ENCODE measurements around the gene ANKS1A.

The ANKS1A gene

GRCh38 chr6:35021004-35021403, 131.9 kb downstream of the ANKS1A start:
- H3K9me3 ChIP-seq (ENCODE audit: control insufficient read depth, low read length) = no peaks in the 10 kb centered on the region
- no peak overlapping the region for H3K4me3 ChIP-seq (ENCODE audit: extremely low read depth, insufficient read depth, low read length, poor library complexity, severe bottlenecking)
- 50% methylated on average over 2 of the region's 3 CpGs; no CpG with 5 or more reads in 1 of the 2 experiments for WGBS, 2 experiments (ENCODE audit: insufficient coverage in 2 of 2)
- peaks cover 60% of the 10 kb centered on the region for H3K4me1 ChIP-seq (ENCODE audit: control insufficient read depth, insufficient read depth, low read length, poor library complexity, severe bottlenecking)
- H3K27ac ChIP-seq (ENCODE audit: low read depth, low read length, severe bottlenecking) = no peak overlapping the region
- peaks cover 27% of the 10 kb centered on the region for H3K36me3 ChIP-seq (ENCODE audit: control insufficient read depth, insufficient read depth, low read length)

DNA sequence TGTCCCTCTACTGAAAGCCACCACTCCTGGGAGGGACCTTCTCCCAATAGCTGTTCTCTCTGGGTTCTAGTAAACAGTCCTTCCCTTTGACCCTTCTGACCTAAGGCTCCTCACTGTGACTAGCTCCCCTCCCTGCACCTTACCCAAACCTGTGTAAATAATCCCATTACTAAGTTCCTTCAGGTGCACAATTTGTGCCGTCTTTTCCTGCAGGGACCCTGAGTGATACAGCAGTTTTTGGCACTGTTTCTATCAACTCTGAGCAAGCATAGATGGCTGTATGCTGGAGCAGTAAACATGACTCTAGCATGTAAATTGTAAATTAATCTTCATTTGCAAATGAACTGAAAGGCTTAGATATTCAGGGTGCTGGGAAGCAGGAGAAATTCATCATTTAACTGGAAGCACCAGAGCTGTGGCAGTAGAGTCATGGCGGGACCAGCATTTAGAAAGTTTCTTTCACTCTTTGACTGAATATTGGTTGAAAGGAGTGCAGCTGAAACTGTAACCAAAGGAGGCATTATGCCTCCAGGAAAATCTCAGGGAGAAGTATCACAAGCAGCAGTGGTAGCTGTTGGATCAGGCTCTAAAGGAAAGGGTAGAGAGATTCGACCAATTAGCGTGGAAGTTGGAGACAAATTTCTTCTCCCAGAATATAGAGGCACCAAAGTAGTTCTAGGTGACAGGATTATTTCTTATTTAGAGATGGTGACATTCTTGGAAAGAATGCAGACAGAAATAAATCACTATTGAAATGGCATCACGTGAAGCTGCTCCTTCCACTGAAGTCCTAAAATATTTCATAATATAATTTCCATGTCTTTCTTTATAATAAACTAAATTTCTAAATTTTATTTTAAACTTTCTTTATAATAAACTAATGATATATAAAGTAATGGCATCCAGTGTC, 134.3 kb downstream of the ANKS1A start:
- H3K4me1 ChIP-seq (ENCODE audit: control insufficient read depth, insufficient read depth, low read length, poor library complexity, severe bottlenecking) = peaks cover 36% of the 10 kb centered on the region
- H3K9me3 ChIP-seq (ENCODE audit: control insufficient read depth, low read length) = no peaks in the 10 kb centered on the region
- 82 to 100% methylated on average over 2 to 4 of the region's 5 CpGs for WGBS, 2 experiments (ENCODE audit: insufficient coverage in 2 of 2)
- H3K36me3 ChIP-seq (ENCODE audit: control insufficient read depth, insufficient read depth, low read length) = peaks cover 25% of the 10 kb centered on the region
- H3K27ac ChIP-seq (ENCODE audit: low read depth, low read length, severe bottlenecking) = no peak overlapping the region
- H3K4me3 ChIP-seq (ENCODE audit: extremely low read depth, insufficient read depth, low read length, poor library complexity, severe bottlenecking) = no peak overlapping the region

GRCh38 chr6:35024551-35025054, 135.5 kb downstream of the ANKS1A start:
- no peak overlapping the region for H3K4me3 ChIP-seq (ENCODE audit: extremely low read depth, insufficient read depth, low read length, poor library complexity, severe bottlenecking)
- WGBS, 2 experiments (ENCODE audit: insufficient coverage in 2 of 2) = 19 to 27% methylated on average over 2 of the region's 4 CpGs
- H3K9me3 ChIP-seq (ENCODE audit: control insufficient read depth, low read length) = no peaks in the 10 kb centered on the region
- H3K27ac ChIP-seq (ENCODE audit: low read depth, low read length, severe bottlenecking) = no peak overlapping the region
- H3K4me1 ChIP-seq (ENCODE audit: control insufficient read depth, insufficient read depth, low read length, poor library complexity, severe bottlenecking) = peaks cover 24% of the 10 kb centered on the region
- H3K36me3 ChIP-seq (ENCODE audit: control insufficient read depth, insufficient read depth, low read length) = peaks cover 23% of the 10 kb centered on the region

DNA sequence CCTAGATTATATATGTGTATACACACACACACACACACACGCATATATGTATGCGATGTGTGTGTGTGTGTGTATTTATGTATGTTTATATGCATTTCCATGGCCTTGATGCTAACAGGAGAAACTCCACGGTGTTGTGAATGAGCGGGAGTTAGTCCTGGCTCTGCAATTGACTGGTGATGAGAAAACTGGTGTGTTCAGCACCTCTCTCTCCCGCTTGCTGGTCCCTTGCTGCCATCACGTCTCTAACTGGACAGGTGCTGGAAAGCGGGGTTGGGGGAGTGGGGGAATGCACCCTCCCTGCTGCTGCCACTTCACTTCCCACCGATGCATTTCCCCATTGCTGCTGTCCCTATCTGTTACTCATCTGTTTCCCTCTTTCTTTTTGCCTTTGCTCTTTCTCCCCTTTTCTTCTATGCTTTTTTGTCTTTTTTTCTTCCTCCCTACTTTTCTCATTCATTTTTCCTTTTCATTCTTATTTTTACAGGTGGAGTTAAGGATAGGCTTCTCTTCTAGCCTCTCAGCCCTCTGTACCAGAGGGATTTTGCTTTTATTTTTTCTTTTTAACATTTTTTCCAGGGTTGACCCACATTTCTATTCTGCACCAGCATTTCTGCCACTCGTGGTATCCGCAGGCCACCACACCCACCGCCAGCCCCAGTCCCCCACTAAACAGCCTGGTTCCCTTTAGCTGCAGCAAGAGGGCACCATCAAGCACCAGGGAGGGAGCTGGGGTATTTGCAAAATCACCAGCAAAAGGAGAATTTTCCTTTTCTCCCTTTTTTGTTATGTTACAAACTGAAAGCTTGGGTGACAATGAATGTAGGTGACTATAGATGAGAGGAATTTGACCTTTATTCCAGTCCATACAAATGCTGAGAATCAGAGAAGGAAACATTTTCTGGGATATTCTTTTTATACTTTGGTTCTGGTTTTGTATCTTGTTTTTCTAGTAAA, 136.5 kb downstream of the ANKS1A start:
- WGBS, 2 experiments (ENCODE audit: insufficient coverage in 2 of 2) = 57 to 69% methylated on average over 5 to 7 of the region's 11 CpGs
- no peaks in the 10 kb centered on the region for H3K9me3 ChIP-seq (ENCODE audit: control insufficient read depth, low read length)
- no peak overlapping the region for H3K4me3 ChIP-seq (ENCODE audit: extremely low read depth, insufficient read depth, low read length, poor library complexity, severe bottlenecking)
- H3K4me1 ChIP-seq (ENCODE audit: control insufficient read depth, insufficient read depth, low read length, poor library complexity, severe bottlenecking) = peaks cover 21% of the 10 kb centered on the region
- H3K27ac ChIP-seq (ENCODE audit: low read depth, low read length, severe bottlenecking) = no peak overlapping the region
- peaks cover 18% of the 10 kb centered on the region for H3K36me3 ChIP-seq (ENCODE audit: control insufficient read depth, insufficient read depth, low read length)

GRCh38 chr6:35026434-35027222, 137.6 kb downstream of the ANKS1A start:
- H3K9me3 ChIP-seq (ENCODE audit: control insufficient read depth, low read length) = no peaks in the 10 kb centered on the region
- peaks cover 21% of the 10 kb centered on the region for H3K4me1 ChIP-seq (ENCODE audit: control insufficient read depth, insufficient read depth, low read length, poor library complexity, severe bottlenecking)
- H3K36me3 ChIP-seq (ENCODE audit: control insufficient read depth, insufficient read depth, low read length) = peaks cover 7% of the 10 kb centered on the region
- H3K4me3 ChIP-seq (ENCODE audit: extremely low read depth, insufficient read depth, low read length, poor library complexity, severe bottlenecking) = no peak overlapping the region
- H3K27ac ChIP-seq (ENCODE audit: low read depth, low read length, severe bottlenecking) = no peak overlapping the region
- WGBS, 2 experiments (ENCODE audit: insufficient coverage in 2 of 2) = 81% methylated on average over 3 of the region's 5 CpGs

- Histone ChIP-seq H3K36me3 (ENCODE audit: control insufficient read depth, insufficient read depth, low read length) (peaks cover 7% of the 10 kb centered on the region), H3K9me3 (ENCODE audit: control insufficient read depth, low read length) (no peaks in the 10 kb centered on the region), H3K27ac (ENCODE audit: low read depth, low read length, severe bottlenecking) (no peak overlapping the region), H3K4me1 (ENCODE audit: control insufficient read depth, insufficient read depth, low read length, poor library complexity, severe bottlenecking) (peaks cover 21% of the 10 kb centered on the region), H3K4me3 (ENCODE audit: extremely low read depth, insufficient read depth, low read length, poor library complexity, severe bottlenecking) (no peak overlapping the region)
- 94 to 100% methylated on average over 1 to 2 of the region's 2 CpGs for WGBS, 2 experiments (ENCODE audit: insufficient coverage in 2 of 2)
These were observed 138.8 kb downstream of the ANKS1A start for GRCh38 chr6:35027807-35028206.

DNA sequence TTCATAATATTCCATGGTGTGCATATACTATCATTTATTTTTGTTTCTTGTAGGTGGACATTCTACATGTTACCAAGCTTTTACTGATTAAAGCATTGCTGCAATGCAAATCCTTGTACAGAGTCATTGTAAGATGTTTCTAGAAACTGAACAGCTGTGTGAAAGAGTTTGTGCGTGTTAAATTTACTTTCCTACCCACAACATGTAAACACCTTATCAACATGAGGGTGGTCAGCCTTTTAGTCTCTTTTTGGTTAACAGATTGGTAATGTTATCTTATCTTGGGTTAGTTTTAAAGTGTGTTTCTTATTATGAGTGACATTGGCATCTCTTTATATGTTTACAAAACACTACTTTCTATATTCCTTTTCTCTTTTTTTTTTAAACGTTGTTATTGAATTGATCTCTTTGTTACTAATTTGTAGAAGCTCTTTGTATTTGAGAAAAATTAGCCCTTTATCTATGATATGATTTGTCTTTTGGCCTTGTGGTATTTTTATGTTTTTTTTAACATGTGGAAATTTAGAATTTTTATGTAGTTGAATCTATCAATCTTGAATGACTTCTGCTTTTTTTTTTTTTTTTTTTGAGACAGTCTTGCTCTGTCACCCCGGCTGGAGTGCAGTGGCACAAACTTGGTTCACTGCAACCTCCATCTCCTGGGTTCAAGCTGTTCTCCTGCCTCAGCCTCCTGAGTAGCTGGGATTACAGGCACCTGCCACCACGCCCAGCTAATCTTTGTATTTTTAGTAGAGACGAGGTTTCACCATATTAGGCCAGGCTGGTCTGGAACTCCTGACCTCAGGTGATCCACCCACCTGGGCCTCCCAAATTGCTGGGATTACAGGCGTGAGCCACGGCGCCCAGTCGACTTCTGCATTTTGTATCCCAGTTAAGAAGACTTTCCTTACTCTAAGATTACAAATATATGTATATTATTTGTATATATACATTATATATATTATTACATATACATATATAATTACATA, 140.0 kb downstream of the ANKS1A start:
- WGBS, 2 experiments (ENCODE audit: insufficient coverage in 2 of 2) = 95 to 100% methylated on average over 2 to 3 of the region's 9 CpGs
- Histone ChIP-seq H3K9me3 (ENCODE audit: control insufficient read depth, low read length) (no peaks in the 10 kb centered on the region), H3K4me1 (ENCODE audit: control insufficient read depth, insufficient read depth, low read length, poor library complexity, severe bottlenecking) (peaks cover 18% of the 10 kb centered on the region), H3K36me3 (ENCODE audit: control insufficient read depth, insufficient read depth, low read length) (peaks cover 11% of the 10 kb centered on the region), H3K27ac (ENCODE audit: low read depth, low read length, severe bottlenecking) (no peak overlapping the region), H3K4me3 (ENCODE audit: extremely low read depth, insufficient read depth, low read length, poor library complexity, severe bottlenecking) (no peak overlapping the region)

- Histone ChIP-seq H3K9me3 (ENCODE audit: control insufficient read depth, low read length) (no peaks in the 10 kb centered on the region), H3K36me3 (ENCODE audit: control insufficient read depth, insufficient read depth, low read length) (peaks cover 16% of the 10 kb centered on the region), H3K27ac (ENCODE audit: low read depth, low read length, severe bottlenecking) (no peak overlapping the region), H3K4me3 (ENCODE audit: extremely low read depth, insufficient read depth, low read length, poor library complexity, severe bottlenecking) (no peak overlapping the region), H3K4me1 (ENCODE audit: control insufficient read depth, insufficient read depth, low read length, poor library complexity, severe bottlenecking) (peaks cover 8% of the 10 kb centered on the region)
- no CpG with 5 or more reads among the region's 2 CpGs for WGBS, 2 experiments (ENCODE audit: insufficient coverage in 2 of 2)
These were observed 141.0 kb downstream of the ANKS1A start for GRCh38 chr6:35030099-35030498.
